Endothelial cell of coronary artery (primary cell): Measurements from ENCODE around the gene CUL1. TPM values are rescaled to one million over a fixed set of nuclear protein-coding genes. Genes with fewer than 3 reads are reported as not detected.

ENCODE experiments used
- total RNA-seq: library from RNA; depleted of rRNA; stranded (reverse); fragments of >200 nt; gene quantifications from 2 replicates; pipeline ENCODE4 v1.2.3, GENCODE V29; 2014

CUL1 gene
- total RNA-seq, result 40.5 and 43.6 TPM in 2 replicates

DNA sequence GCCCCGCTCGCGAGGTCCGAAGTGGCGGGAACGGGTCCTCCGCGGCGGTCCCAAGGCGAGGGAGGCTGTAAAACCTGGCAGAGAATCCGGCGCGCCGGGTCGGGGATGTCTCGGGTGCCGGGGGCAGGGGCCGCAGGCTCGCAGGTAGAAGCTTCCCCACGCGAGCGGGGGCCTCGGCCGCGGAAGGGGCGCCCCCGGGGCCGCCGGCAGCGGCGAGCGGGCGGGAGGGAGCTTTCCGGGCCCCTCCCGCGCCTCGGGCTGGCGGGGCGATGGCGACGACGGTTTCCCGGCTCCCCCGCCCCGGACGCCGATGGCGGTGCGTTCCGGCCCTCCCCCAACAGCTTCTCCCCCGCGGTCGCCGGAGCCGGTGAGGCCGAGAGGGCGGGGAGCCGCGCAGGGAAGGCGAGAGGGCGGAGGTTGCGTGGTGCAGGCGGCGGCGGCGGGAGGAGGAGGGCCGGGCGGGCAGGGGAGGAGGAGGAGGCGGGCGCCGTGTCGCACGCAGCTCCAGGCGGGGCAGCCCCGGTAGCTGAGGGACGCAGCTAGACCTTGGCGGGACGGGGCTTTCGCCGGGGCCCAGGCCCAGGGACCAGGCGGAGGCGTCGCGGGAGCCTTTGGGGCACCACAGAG is at the start of gene CUL1:
CUL1 (plus strand) TSS at position 507 of the 627 bp plus-strand sequence. CDS start 31,220 bp downstream, outside the sequence.

Other genes starting within 250 kb of the CUL1 start
- not detected in 2 replicates for gene C7orf33, start 108.1 kb upstream of the CUL1 start, total RNA-seq
- gene EZH2, start 185.4 kb downstream of the CUL1 start, total RNA-seq, result 8.0 and 16.4 TPM in 2 replicates